IMR-90 (cell line): ENCODE results near the gene LIPK. TPM values are rescaled to one million over a fixed set of nuclear protein-coding genes. Genes with fewer than 3 reads are reported as not detected.
"Not testable (repeated sequence)": the region's sequence is repeated elsewhere in the genome, so short reads cannot be mapped to it uniquely, and the experiment has no call there.

Experiments used
- ATAC-seq: fragments of 200-7000 bp; cut with Tn5 transposase; 2 replicates; pipeline ENCODE4 v1.9.1; 2020; ENCODE audit warnings: low read depth, mild to moderate bottlenecking, moderate library complexity
- BruUV-seq: library from RNA; stranded (reverse); fragments of 400-500 nt; replicated peaks from 2 replicates; lab custom pipeline; 2021; lab: Mats Ljungman, UMichigan
- CTCF ChIA-PET: fragments of 300-600 bp; formaldehyde crosslinking; extraction: SDS; loops from one replicate; lab custom pipeline; 2021; ENCODE audit warnings: antibody characterized with exemption; lab: Yijun Ruan, JAX
- POLR2A ChIA-PET: fragments of 300-600 bp; sonication (Branson Sonifier 250); formaldehyde crosslinking; loops from one replicate; lab custom pipeline; 2022; ENCODE audit warnings: antibody characterized with exemption; ENCODE audit not compliant: unreplicated experiment; lab: Charles Lee
- DNase-seq: peaks from one replicate; pipeline ENCODE4 v3.0.0; 2013
- H2AFZ ChIP-seq: replicated peaks from 2 replicates; pipeline ENCODE3; 2013; ENCODE audit warnings: low read length, mild to moderate bottlenecking; ENCODE audit not compliant: poor library complexity
- H2AK5ac ChIP-seq: 2 replicates; pipeline ENCODE4 v1.6.1; 2013; ENCODE audit warnings: low read depth, low read length, inconsistent platforms
- H2AK9ac ChIP-seq: replicated peaks from 2 replicates; pipeline ENCODE3; 2013; ENCODE audit warnings: mild to moderate bottlenecking, low read depth, low read length, moderate library complexity; ENCODE audit not compliant: poor library complexity
- H2BK120ac ChIP-seq: 2 replicates; pipeline ENCODE4 v1.6.1; 2013; ENCODE audit warnings: low read depth, low read length, inconsistent platforms
- H2BK15ac ChIP-seq: 3 replicates; pipeline ENCODE4 v1.6.1; 2013; ENCODE audit warnings: low read depth, low read length, inconsistent platforms
- H2BK20ac ChIP-seq: 2 replicates; pipeline ENCODE4 v1.6.1; 2013; ENCODE audit warnings: low read depth, mild to moderate bottlenecking, inconsistent platforms, low read length, moderate library complexity
- H2BK5ac ChIP-seq: 2 replicates; pipeline ENCODE4 v1.6.1; 2013; ENCODE audit warnings: mild to moderate bottlenecking, low read depth, low read length, inconsistent platforms; ENCODE audit not compliant: poor library complexity, severe bottlenecking
- H3K14ac ChIP-seq: replicated peaks from 2 replicates; pipeline ENCODE4 v1.6.1; 2013; ENCODE audit warnings: low read depth, low read length, inconsistent platforms
- H3K18ac ChIP-seq: 2 replicates; pipeline ENCODE4 v1.6.1; 2013; ENCODE audit warnings: low read depth, low read length, control low read depth
- H3K23ac ChIP-seq: 2 replicates; pipeline ENCODE4 v1.6.1; 2013; ENCODE audit warnings: low read depth, low read length, inconsistent platforms
- H3K27ac ChIP-seq: 2 replicates; pipeline ENCODE4 v1.5.1; 2013; ENCODE audit warnings: mild to moderate bottlenecking, control low read depth, low read length; ENCODE audit not compliant: insufficient read depth
- H3K27me3 ChIP-seq: 2 replicates; pipeline ENCODE4 v1.6.1; 2013; ENCODE audit warnings: low read length; ENCODE audit not compliant: control insufficient read depth, insufficient read depth
- H3K36me3 ChIP-seq: 2 replicates; pipeline ENCODE4 v1.6.1; 2013; ENCODE audit warnings: low read length, mixed read lengths; ENCODE audit not compliant: control insufficient read depth, insufficient read depth
- H3K4ac ChIP-seq: 2 replicates; pipeline ENCODE4 v1.6.1; 2013; ENCODE audit warnings: low read depth, low read length, inconsistent platforms
- H3K4me1 ChIP-seq: 2 replicates; pipeline ENCODE4 v1.6.1; 2013; ENCODE audit warnings: low read length, mixed read lengths; ENCODE audit not compliant: control insufficient read depth, insufficient read depth
- H3K4me2 ChIP-seq: 2 replicates; pipeline ENCODE4 v1.6.1; 2013; ENCODE audit warnings: low read depth, mild to moderate bottlenecking, control low read depth, low read length, moderate library complexity
- H3K4me3 ChIP-seq: 2 replicates; pipeline ENCODE4 v1.5.1; 2013; ENCODE audit warnings: low read depth, mild to moderate bottlenecking, control low read depth, low read length, moderate library complexity; ENCODE audit not compliant: insufficient read depth
- H3K56ac ChIP-seq: 2 replicates; pipeline ENCODE4 v1.6.1; 2013; ENCODE audit warnings: low read length, inconsistent platforms; ENCODE audit not compliant: insufficient read depth; ENCODE audit errors: extremely low read depth
- H3K79me1 ChIP-seq, 2 experiments: 2 replicates each; pipeline ENCODE4 v1.6.1; 2013; ENCODE audit warnings: low read length in 2 of 2, inconsistent platforms in 1 of 2, low read depth in 1 of 2
- H3K9ac ChIP-seq: 2 replicates; pipeline ENCODE4 v1.6.1; 2013; ENCODE audit warnings: low read depth, low read length, control low read depth
- H3K9me1 ChIP-seq: 2 replicates; pipeline ENCODE4 v1.6.1; 2013; ENCODE audit warnings: low read length, inconsistent platforms; ENCODE audit not compliant: insufficient read depth
- H3K9me3 ChIP-seq: 2 replicates; pipeline ENCODE4 v1.6.1; 2013; ENCODE audit warnings: low read length; ENCODE audit not compliant: control insufficient read depth, insufficient read depth
- H4K20me1 ChIP-seq: 2 replicates; pipeline ENCODE4 v1.6.1; 2013; ENCODE audit warnings: low read length, inconsistent platforms; ENCODE audit not compliant: insufficient read depth
- H4K5ac ChIP-seq: 2 replicates; pipeline ENCODE4 v1.6.1; 2013; ENCODE audit warnings: mild to moderate bottlenecking, low read depth, low read length, control low read depth
- H4K8ac ChIP-seq, 2 experiments: 2 replicates each; pipeline ENCODE4 v1.6.1; 2013; ENCODE audit warnings: low read depth in 2 of 2, low read length in 2 of 2, control low read depth in 1 of 2, inconsistent platforms in 1 of 2
- H4K91ac ChIP-seq: 2 replicates; pipeline ENCODE4 v1.6.1; 2013; ENCODE audit warnings: low read depth, low read length, inconsistent platforms; ENCODE audit not compliant: insufficient read depth
- WGBS, 2 experiments: methylation state at CpG; one replicate each; pipeline versions ENCODE4 v1.1.5 to v1.1.7; 2013; ENCODE audit warnings: missing lambda C conversion rate in 2 of 2; ENCODE audit not compliant: insufficient read length in 1 of 2; ENCODE audit errors: extremely low coverage in 2 of 2; 5-methylcytosine and 5-hydroxymethylcytosine counted together
- dilution Hi-C: fragments of 300-500 bp; cut with HindIII; formaldehyde crosslinking; loops from one replicate; pipeline ENCODE4 v1.14.3; 2018; ENCODE audit warnings: low sequenced_read_pairs; ENCODE audit not compliant: unreplicated experiment
- in situ Hi-C: fragments of 300-500 bp; cut with MboI; formaldehyde crosslinking; loops from 3 replicates; pipeline ENCODE4 v1.14.3; 2019; ENCODE audit warnings: low sequenced_read_pairs, inconsistent platforms, mixed read lengths
- intact Hi-C: fragments of 100-400 bp; cut with micrococcal nuclease; formaldehyde crosslinking; loops from 2 replicates; pipeline ENCODE4 v1.10.0; 2022
- polyA plus RNA-seq, 3 experiments: library from polyadenylated mRNA; depleted of rRNA; stranded (reverse); fragments of >200 nt; gene quantifications; 2 replicates each; pipeline ENCODE4 v1.2.3, GENCODE V29; 2012; ENCODE audit warnings: low replicate concordance in 1 of 3
- total RNA-seq: library from RNA; depleted of rRNA; stranded (reverse); fragments of >200 nt; gene quantifications from 2 replicates; pipeline ENCODE4 v1.2.3, GENCODE V29; 2012

The LIPK gene
- total and polyA plus RNA-seq, 2 of the 4 experiments (the other 2 are of a cell fraction), result not detected

- H3K9me1 ChIP-seq, ATAC-seq, H2AK9ac ChIP-seq, H3K9ac ChIP-seq, H4K20me1 ChIP-seq, H3K23ac ChIP-seq, H3K27ac ChIP-seq, dilution Hi-C loops, POLR2A ChIA-PET, H4K91ac ChIP-seq, H4K8ac ChIP-seq, H3K4ac ChIP-seq, H3K56ac ChIP-seq, H3K79me1 ChIP-seq, H2AK5ac ChIP-seq, intact Hi-C loops, H2BK20ac ChIP-seq, H2BK5ac ChIP-seq, BruUV-seq, H3K18ac ChIP-seq, H3K4me3 ChIP-seq, H2AFZ ChIP-seq, H2BK15ac ChIP-seq, H3K14ac ChIP-seq, H3K9me3 ChIP-seq, H4K5ac ChIP-seq, H3K36me3 ChIP-seq, H3K4me2 ChIP-seq, in situ Hi-C loops, H3K4me1 ChIP-seq, DNase-seq, H2BK120ac ChIP-seq: not testable (repeated sequence)
- CTCF ChIA-PET, result interaction anchor here (1.2 kb wide), 1 partner anchor 13 kb away, joined by 5 read pairs; no protein-coding TSS in a partner anchor
- no CpG with 5 or more reads among the region's 5 CpGs for WGBS, 2 experiments
- H3K27me3 ChIP-seq, result peaks cover 15% of the 10 kb centered on the region
Measured at GRCh38 chr10:88741921-88742320, 35.9 kb downstream of the LIPK start.
